Lower leg skin (tissue), 4 donors: ENCODE data around the gene ZNF613. TPM values are rescaled to one million over a fixed set of nuclear protein-coding genes. Genes with fewer than 3 reads are reported as not detected.
"Not testable (repeated sequence)": the region's sequence is repeated elsewhere in the genome, so short reads cannot be mapped to it uniquely, and the experiment has no call there.

Experiments
- DNase-seq, 2 donors: peaks; one replicate each; pipeline ENCODE4 v3.0.0-alpha.2; 2019; ENCODE audit warnings: low spot score in 2 of 2
- H3K4me3 ChIP-seq: fragments of 200-600 bp; sonication (generic); 2 replicates; pipeline ENCODE4 v1.5.1; 2017; ENCODE audit warnings: mild to moderate bottlenecking, low read depth; ENCODE audit not compliant: poor library complexity, severe bottlenecking
- CTCF ChIP-seq, 3 donors: fragments of 450-650 bp; IDR thresholded peaks; one replicate each; pipeline ENCODE4 v1.5.1; 2016; ENCODE audit warnings: antibody characterized with exemption in 3 of 3, mild to moderate bottlenecking in 3 of 3, moderate library complexity in 2 of 3
- POLR2A ChIP-seq, 2 donors: fragments of 450-650 bp; IDR thresholded peaks; one replicate each; pipeline ENCODE4 v1.6.1; 2016 to 2017; ENCODE audit warnings: antibody characterized with exemption in 2 of 2, mild to moderate bottlenecking in 1 of 2, moderate library complexity in 1 of 2
- WGBS, 2 donors: methylation state at CpG; one replicate each; pipeline ENCODE4 v1.1.5; 2018; 5-methylcytosine and 5-hydroxymethylcytosine counted together
- intact Hi-C: fragments of 100-400 bp; cut with DNase I; formaldehyde crosslinking; loops from one replicate; pipeline ENCODE4 v1.15.0; 2023; ENCODE audit warnings: low total_unique reads
- total RNA-seq, 4 donors: library from RNA; depleted of rRNA; stranded (reverse); fragments of >200 nt; gene quantifications; one replicate each; pipeline ENCODE4 v1.1.0, GENCODE V29; 2016

Gene ZNF613
- total RNA-seq, 4 donors from 2014 or later: 3.6 to 17.2 (median 7.0) TPM

- 86 to 93% methylated on average over 8 of the region's 8 CpGs for WGBS, 2 donors
- H3K4me3 ChIP-seq: no peak overlapping the region
Observed at GRCh38 chr19:51931921-51932320, 4.6 kb downstream of the ZNF613 start.

GRCh38 chr19:51938936-51939335 lies 11.7 kb downstream of the ZNF613 start:
- 96 to 98% methylated on average over 2 of the region's 2 CpGs for WGBS, 2 donors
- intact Hi-C loops: no loop called here
- no peak overlapping the region for H3K4me3 ChIP-seq
- TF ChIP-seq CTCF (IDR thresholded peaks at IDR 0.05) (no peak), POLR2A (IDR thresholded peaks at IDR 0.05) (no peak)
- DNase-seq: no peak

More at GRCh38 chr19:51931921-51932320, 4.6 kb downstream of the ZNF613 start:
- TF ChIP-seq CTCF (IDR thresholded peaks at IDR 0.05) (no peak), POLR2A (IDR thresholded peaks at IDR 0.05) (no peak)
- intact Hi-C loops: no loop called here
- no peak for DNase-seq

- DNase-seq: no peak
- intact Hi-C loops: no loop called here
- H3K4me3 ChIP-seq: no peak overlapping the region
- TF ChIP-seq POLR2A (IDR thresholded peaks at IDR 0.05): no peak
- TF ChIP-seq CTCF (IDR thresholded peaks at IDR 0.05): no peak
- WGBS, 2 donors: 96 to 97% methylated on average over 7 of the region's 7 CpGs
Observed at GRCh38 chr19:51944798-51945552, 17.7 kb downstream of the ZNF613 start.

GRCh38 chr19:51946602-51947001 lies 19.3 kb downstream of the ZNF613 start:
- no peak for TF ChIP-seq POLR2A (IDR thresholded peaks at IDR 0.05)
- TF ChIP-seq CTCF (IDR thresholded peaks at IDR 0.05): no peak
- WGBS, 2 donors: 88 to 97% methylated on average over 1 of the region's 1 CpG
- intact Hi-C loops: no loop called here
- no peak overlapping the region for H3K4me3 ChIP-seq
- DNase-seq: no peak

GRCh38 chr19:51948975-51949374 lies 21.7 kb downstream of the ZNF613 start:
- no peak for DNase-seq
- 23 to 28% methylated on average over 23 to 25 of the region's 25 CpGs for WGBS, 2 donors
- intact Hi-C loops: no loop called here
- no peak for TF ChIP-seq CTCF (IDR thresholded peaks at IDR 0.05)
- H3K4me3 ChIP-seq: no peak overlapping the region

GRCh38 chr19:51957846-51958245 lies 30.6 kb downstream of the ZNF613 start:
- DNase-seq, intact Hi-C loops, H3K4me3 ChIP-seq: not testable (repeated sequence)
- WGBS, 2 donors: 82 to 90% methylated on average over 4 of the region's 4 CpGs
